ENCODE measurements around the gene ARL5B. TPM values are rescaled to one million over a fixed set of nuclear protein-coding genes. Genes with fewer than 3 reads are reported as not detected.
A peak's percentile ranks its signal among the peaks of the same experiment; 100 is the strongest.
"Not testable (repeated sequence)": the region's sequence is repeated elsewhere in the genome, so short reads cannot be mapped to it uniquely, and the experiment has no call there.

ARL5B gene
- total RNA-seq, 1 donor from 2014 or later: 16.0 TPM

DNA sequence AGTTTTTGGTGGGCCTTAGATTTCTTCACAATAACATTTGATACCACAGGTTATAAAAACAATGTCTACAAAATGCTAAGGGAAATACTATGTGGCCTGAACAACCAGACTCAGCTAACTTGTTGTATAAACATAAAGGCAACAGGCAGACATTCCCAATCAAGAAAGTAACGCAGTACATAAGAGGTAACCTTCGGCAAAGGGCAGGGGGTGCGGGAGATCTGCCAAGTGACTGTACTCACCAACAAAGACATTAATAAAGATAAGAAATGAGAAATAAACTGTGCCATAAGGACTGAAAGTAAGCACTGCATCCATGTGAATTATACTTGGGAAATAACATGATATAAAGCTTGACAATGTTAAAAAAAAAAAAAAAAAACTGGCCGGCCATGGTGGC lies 23.2 kb upstream of the ARL5B start:
- H3K9me3 Mint-ChIP-seq (ENCODE audit: low read depth): no peaks in the 10 kb centered on the region
- no peaks in the 10 kb centered on the region for H3K27me3 Mint-ChIP-seq (ENCODE audit: low read depth)
- H3K4me3 Mint-ChIP-seq (ENCODE audit: unreplicated experiment): no peak overlapping the region
- H3K36me3 Mint-ChIP-seq (ENCODE audit: low read depth): peaks cover 2% of the 10 kb centered on the region
- TF ChIP-seq, protein P1, sequence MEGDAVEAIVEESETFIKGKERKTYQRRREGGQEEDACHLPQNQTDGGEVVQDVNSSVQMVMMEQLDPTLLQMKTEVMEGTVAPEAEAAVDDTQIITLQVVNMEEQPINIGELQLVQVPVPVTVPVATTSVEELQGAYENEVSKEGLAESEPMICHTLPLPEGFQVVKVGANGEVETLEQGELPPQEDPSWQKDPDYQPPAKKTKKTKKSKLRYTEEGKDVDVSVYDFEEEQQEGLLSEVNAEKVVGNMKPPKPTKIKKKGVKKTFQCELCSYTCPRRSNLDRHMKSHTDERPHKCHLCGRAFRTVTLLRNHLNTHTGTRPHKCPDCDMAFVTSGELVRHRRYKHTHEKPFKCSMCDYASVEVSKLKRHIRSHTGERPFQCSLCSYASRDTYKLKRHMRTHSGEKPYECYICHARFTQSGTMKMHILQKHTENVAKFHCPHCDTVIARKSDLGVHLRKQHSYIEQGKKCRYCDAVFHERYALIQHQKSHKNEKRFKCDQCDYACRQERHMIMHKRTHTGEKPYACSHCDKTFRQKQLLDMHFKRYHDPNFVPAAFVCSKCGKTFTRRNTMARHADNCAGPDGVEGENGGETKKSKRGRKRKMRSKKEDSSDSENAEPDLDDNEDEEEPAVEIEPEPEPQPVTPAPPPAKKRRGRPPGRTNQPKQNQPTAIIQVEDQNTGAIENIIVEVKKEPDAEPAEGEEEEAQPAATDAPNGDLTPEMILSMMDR (IDR thresholded peaks at IDR 0.05): no peak
- H3K4me1 Mint-ChIP-seq (ENCODE audit: low read depth): peaks cover 5% of the 10 kb centered on the region
- DNase-seq (ENCODE audit: low spot score): no peak
- no peak overlapping the region for H3K27ac Mint-ChIP-seq (ENCODE audit: unreplicated experiment)

DNA sequence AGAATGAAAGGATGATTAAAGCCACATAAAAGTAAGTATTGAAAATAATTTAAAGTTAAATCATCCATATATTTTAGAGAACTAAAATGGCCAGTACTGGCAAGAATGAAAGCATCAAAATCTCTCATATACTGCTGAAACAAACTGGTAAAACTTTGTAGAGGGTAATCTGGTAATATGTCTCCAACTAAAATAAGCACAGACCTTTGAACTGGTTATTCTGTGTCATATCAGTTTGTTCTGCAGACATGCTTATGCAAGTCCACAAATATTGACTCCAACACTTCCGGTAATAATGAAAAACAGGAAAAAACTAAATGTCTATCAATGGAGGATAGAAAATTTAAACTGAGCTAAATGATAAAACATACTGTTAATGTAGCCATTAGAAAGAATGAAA lies 21.8 kb upstream of the ARL5B start:
- not testable (repeated sequence) for H3K27ac Mint-ChIP-seq (ENCODE audit: unreplicated experiment)

DNA sequence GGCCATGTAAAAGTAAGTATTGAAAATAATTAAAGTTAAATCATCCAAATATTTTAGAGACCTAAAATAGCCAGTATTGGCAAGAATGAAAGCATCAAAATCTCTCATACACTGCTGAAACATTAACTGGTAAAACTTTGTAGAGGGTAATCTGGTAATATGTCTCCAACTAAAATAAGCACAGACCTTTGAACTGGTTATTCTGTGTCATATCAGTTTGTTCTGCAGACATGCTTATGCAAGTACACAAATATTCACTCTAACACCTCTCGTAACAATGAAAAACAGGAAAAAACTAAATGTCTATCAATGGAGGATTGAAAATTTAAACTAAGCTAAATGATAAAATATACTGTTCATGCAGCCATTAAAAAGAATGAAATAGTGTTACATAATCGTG lies 19.5 kb upstream of the ARL5B start:
- H3K27ac Mint-ChIP-seq (ENCODE audit: unreplicated experiment); DNase-seq (ENCODE audit: low spot score); H3K4me3 Mint-ChIP-seq (ENCODE audit: unreplicated experiment); H3K36me3 Mint-ChIP-seq (ENCODE audit: low read depth); H3K4me1 Mint-ChIP-seq (ENCODE audit: low read depth); H3K9me3 Mint-ChIP-seq (ENCODE audit: low read depth); H3K27me3 Mint-ChIP-seq (ENCODE audit: low read depth): not testable (repeated sequence)

More for the DNA sequence above, 21.8 kb upstream of the ARL5B start:
- not testable (repeated sequence) for H3K27me3 Mint-ChIP-seq (ENCODE audit: low read depth); DNase-seq (ENCODE audit: low spot score); H3K9me3 Mint-ChIP-seq (ENCODE audit: low read depth); H3K36me3 Mint-ChIP-seq (ENCODE audit: low read depth); H3K4me3 Mint-ChIP-seq (ENCODE audit: unreplicated experiment); H3K4me1 Mint-ChIP-seq (ENCODE audit: low read depth)

DNA sequence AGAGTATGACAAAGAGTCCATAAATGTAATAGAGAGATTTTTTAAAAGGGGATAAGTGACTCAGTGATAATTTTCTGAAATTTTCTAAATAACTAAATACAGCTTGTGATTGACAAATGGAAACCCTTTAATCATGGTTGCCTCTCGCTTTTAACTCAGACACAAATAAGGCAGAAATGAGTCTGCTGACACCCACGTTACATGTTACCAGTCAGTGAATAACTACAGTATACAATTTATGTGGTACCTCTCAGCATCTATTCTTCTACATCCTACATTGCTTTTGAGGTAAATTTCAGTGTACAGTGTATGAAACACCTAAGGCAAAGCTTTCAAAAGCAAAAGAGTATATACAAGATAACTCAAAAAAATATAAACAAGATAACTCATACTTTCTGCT lies 12.1 kb upstream of the ARL5B start:
- no peak overlapping the region for H3K4me3 Mint-ChIP-seq (ENCODE audit: unreplicated experiment)
- no peak overlapping the region for H3K27ac Mint-ChIP-seq (ENCODE audit: unreplicated experiment)
- no peaks in the 10 kb centered on the region for H3K27me3 Mint-ChIP-seq (ENCODE audit: low read depth)
- H3K4me1 Mint-ChIP-seq (ENCODE audit: low read depth): peaks cover 28% of the 10 kb centered on the region
- TF ChIP-seq, protein P1 (IDR thresholded peaks at IDR 0.05): no peak
- no peak for DNase-seq (ENCODE audit: low spot score)
- H3K36me3 Mint-ChIP-seq (ENCODE audit: low read depth): peaks cover 1% of the 10 kb centered on the region
- H3K9me3 Mint-ChIP-seq (ENCODE audit: low read depth): no peaks in the 10 kb centered on the region

DNA sequence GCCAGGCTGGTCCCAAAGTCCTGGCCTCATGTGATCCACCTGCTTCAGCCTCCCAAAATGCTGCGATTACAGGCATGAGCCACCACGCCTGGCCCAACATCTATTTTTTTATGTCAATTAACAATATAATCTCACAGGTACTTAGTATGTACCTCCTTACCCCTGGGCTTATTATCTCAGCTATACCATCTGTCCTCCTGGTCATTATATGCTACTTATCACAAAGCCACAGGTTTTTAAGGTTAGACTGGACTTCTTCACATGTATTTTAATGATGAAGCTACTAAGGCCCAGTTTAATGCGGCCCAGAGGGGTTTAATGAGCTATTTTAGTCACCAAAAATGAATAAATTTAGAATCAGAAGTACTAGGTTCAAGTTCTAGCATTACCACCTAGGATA lies 11.3 kb upstream of the ARL5B start:
- Mint-ChIP-seq H3K27ac (ENCODE audit: unreplicated experiment) (no peak overlapping the region), H3K27me3 (ENCODE audit: low read depth) (no peaks in the 10 kb centered on the region), H3K4me1 (ENCODE audit: low read depth) (peaks cover 30% of the 10 kb centered on the region), H3K36me3 (ENCODE audit: low read depth) (peaks cover 1% of the 10 kb centered on the region), H3K4me3 (ENCODE audit: unreplicated experiment) (no peak overlapping the region), H3K9me3 (ENCODE audit: low read depth) (no peaks in the 10 kb centered on the region)
- TF ChIP-seq, protein P1 (IDR thresholded peaks at IDR 0.05): no peak
- DNase-seq (ENCODE audit: low spot score): no peak

DNA sequence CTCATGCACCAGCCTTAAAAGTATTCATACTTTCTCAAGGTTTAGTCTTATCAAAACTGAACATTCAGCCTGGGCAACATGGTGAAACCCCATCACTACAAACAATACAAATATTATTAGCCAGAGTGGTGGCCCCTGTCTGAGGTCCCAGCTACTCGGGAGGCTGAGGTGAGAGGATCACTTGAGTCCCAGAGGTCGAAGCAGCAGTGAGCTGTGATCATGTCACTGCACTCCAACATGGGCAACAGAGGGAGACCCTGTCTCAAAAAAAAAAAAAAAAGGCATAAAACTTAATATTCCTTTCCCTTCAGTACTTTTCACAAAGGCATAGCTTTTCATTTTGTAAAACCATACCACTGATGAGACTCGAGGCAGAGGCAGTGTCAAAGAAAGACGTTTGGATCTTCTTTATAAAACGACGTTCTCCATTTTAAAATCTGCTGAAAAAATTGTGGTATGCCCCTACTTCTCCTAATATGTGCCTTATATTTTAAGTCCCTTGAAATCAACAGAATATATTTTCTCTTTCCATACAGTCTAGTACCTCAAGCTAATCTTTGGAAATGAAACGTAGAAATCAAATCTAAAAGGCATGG lies 9.8 kb upstream of the ARL5B start:
- Mint-ChIP-seq H3K4me3 (ENCODE audit: unreplicated experiment) (peak overlapping the region; percentile 42), H3K27me3 (ENCODE audit: low read depth) (no peaks in the 10 kb centered on the region), H3K27ac (ENCODE audit: unreplicated experiment) (no peak overlapping the region), H3K4me1 (ENCODE audit: low read depth) (peaks cover 30% of the 10 kb centered on the region), H3K36me3 (ENCODE audit: low read depth) (no peaks in the 10 kb centered on the region), H3K9me3 (ENCODE audit: low read depth) (no peaks in the 10 kb centered on the region)
- no peak for DNase-seq (ENCODE audit: low spot score)
- TF ChIP-seq, protein P1 (IDR thresholded peaks at IDR 0.05): no peak
